IPS-15b (cell line): Measurements from ENCODE around the gene TMED4.
A peak's percentile ranks its signal among the peaks of the same experiment; 100 is the strongest.

Experiments used
- H3K27me3 ChIP-seq: one replicate; pipeline ENCODE4 v1.6.1; 2013; ENCODE audit warnings: low read length; ENCODE audit not compliant: control insufficient read depth, insufficient read depth
- H3K36me3 ChIP-seq: one replicate; pipeline ENCODE4 v1.6.1; 2013; ENCODE audit warnings: low read length; ENCODE audit not compliant: control insufficient read depth, insufficient read depth
- H3K4me1 ChIP-seq: one replicate; pipeline ENCODE4 v1.6.1; 2013; ENCODE audit warnings: mild to moderate bottlenecking, low read length; ENCODE audit not compliant: control insufficient read depth, insufficient read depth
- H3K4me3 ChIP-seq: one replicate; pipeline ENCODE4 v1.5.1; 2013; ENCODE audit warnings: low read depth, low read length
- H3K9ac ChIP-seq: one replicate; pipeline ENCODE4 v1.6.1; 2013; ENCODE audit warnings: low read depth, mild to moderate bottlenecking, low read length
- H3K9me3 ChIP-seq: one replicate; pipeline ENCODE4 v1.6.1; 2013; ENCODE audit warnings: mild to moderate bottlenecking, low read length; ENCODE audit not compliant: control insufficient read depth, insufficient read depth

TMED4 gene

DNA sequence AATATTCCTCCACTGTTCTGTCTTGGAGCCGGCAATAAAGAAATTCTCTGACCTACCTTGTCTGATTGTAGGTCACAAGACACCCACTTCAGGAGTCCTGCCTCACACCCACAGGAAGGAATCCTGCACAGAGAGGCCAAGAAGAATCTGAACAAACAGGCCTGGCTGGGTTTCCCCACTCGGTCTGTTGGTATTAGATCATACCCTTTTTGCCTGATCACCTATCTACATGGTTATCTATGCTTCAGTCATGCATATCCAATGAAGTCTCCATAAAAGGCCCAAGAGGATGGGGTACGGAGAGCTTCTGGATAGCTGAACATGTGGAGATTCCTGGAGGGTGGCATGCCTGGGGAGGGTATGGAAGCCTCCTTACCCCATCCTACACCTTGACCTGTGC lies 36.7 kb upstream of the TMED4 start:
- Histone ChIP-seq H3K36me3 (no peaks in the 10 kb centered on the region), H3K4me3 (no peak overlapping the region), H3K9me3 (no peaks in the 10 kb centered on the region), H3K4me1 (peaks cover 4% of the 10 kb centered on the region), H3K27me3 (no peaks in the 10 kb centered on the region), H3K9ac (no peak overlapping the region)

DNA sequence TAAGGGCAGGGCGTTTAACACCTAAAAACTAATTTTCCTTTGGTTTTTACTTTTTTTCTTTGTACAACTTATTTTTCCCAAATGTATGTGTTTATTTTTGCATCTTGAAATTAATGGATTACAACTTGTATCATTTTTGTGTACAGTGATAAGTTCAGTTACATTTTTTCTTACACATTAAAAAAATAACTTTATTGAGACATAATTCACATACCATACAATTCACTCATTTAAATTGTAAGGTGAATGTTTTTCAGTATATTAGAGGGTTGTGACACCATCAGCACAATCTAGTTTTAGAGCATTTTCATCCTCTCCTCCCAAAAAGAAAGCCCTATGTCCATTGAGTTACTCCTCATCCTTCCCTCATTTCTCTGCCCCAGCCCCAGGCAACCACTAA lies 36.0 kb upstream of the TMED4 start:
- peaks cover 4% of the 10 kb centered on the region for H3K4me1 ChIP-seq
- H3K9ac ChIP-seq, result no peak overlapping the region
- no peaks in the 10 kb centered on the region for H3K27me3 ChIP-seq
- H3K9me3 ChIP-seq, result no peaks in the 10 kb centered on the region
- no peak overlapping the region for H3K4me3 ChIP-seq
- H3K36me3 ChIP-seq, result no peaks in the 10 kb centered on the region

DNA sequence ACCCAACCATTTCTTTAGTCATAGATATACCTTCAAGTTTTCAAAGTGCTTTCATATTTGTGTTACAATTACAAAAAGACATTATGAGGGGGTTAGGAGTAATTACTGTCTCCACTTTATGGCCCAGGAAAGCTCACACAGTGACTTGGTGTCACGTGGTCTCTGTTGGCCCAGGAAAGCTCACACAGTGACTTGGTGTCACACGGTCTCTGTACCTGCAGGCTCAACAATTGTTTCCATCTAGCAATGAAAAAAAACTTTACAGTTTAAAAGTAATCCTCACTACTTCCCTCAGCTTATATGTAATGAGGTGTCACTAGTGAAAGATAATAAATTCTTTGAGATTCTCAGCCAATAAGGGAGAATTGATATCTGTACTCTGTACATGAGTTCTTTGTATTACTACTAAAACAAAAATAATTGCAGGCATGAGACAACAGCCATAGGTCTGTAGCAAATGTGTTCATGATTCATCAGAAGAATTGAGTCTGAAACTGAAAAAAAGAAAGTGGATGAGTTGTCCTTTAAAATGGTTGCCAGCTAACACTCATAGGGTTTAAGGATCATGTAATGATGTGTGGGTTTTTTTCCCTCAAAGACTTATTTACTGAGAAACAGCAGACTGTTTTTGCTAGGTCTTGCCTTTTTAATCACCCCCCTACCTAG lies 35.3 kb upstream of the TMED4 start:
- H3K27me3 ChIP-seq, result no peaks in the 10 kb centered on the region
- no peak overlapping the region for H3K4me3 ChIP-seq
- no peaks in the 10 kb centered on the region for H3K36me3 ChIP-seq
- H3K9ac ChIP-seq, result no peak overlapping the region
- H3K9me3 ChIP-seq, result no peaks in the 10 kb centered on the region
- peaks cover 2% of the 10 kb centered on the region for H3K4me1 ChIP-seq

DNA sequence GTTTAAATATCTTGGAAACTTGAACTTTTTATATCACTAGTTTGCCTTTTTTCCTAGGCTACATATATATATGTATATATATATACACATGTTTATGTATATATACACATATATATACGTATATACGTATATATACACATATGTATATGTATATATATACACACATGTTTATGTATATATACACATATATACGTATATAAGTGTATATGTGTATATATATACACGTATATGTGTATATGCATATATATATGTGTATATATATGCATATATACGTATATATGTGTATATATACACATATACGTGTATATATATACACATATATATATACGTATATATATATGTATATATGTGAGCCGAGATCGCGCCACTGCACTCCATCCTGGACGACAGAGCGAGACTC lies 34.5 kb upstream of the TMED4 start:
- H3K4me3 ChIP-seq, result no peak overlapping the region
- peaks cover 2% of the 10 kb centered on the region for H3K4me1 ChIP-seq
- no peaks in the 10 kb centered on the region for H3K27me3 ChIP-seq
- H3K36me3 ChIP-seq, result no peaks in the 10 kb centered on the region
- H3K9me3 ChIP-seq, result no peaks in the 10 kb centered on the region
- H3K9ac ChIP-seq, result no peak overlapping the region

DNA sequence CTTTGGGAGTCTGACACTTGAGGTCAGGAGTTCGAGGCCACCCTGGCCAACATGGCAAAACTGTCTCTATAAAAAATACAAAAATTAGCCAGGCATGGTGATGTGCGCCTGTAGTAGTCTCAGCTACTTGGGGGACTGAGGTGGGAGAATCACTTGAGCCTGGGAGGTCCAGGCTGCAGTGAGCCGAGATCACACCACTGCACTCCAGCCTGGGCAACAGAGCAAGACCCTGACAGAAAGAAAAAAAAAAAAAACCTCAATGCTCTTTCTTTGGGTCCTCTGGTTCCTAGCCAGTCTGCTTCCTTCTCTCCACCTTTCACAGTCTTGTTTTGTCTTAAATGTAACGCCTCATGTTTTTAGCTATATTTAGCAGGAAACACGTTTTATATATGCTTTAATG lies 33.8 kb upstream of the TMED4 start:
- Histone ChIP-seq H3K4me3 (no peak overlapping the region), H3K36me3 (no peaks in the 10 kb centered on the region), H3K27me3 (no peaks in the 10 kb centered on the region), H3K9ac (no peak overlapping the region), H3K4me1 (peaks cover 2% of the 10 kb centered on the region), H3K9me3 (no peaks in the 10 kb centered on the region)

DNA sequence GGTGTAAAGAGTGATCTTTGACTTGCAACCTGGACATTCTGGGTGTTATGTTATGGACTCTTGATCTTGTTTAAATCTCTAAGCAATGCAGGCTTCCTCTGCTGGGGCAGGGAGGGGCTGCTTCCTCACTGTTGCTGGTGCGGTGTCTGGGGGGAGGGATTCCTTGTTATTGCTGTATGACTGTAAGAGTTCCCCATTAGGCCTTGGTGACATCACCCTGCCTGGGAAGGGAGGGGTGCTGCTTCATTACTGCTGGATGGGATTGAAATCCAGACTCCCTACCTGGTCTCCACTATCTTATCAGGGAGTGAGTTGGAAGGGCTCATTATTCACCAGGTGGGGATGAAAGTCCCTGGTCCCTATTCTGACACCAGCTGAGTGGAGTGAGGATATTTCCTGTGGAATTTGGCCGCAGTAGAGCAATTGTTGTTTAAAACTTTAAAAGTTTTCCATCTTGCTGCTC lies 33.1 kb upstream of the TMED4 start:
- no peaks in the 10 kb centered on the region for H3K9me3 ChIP-seq
- no peaks in the 10 kb centered on the region for H3K36me3 ChIP-seq
- H3K9ac ChIP-seq, result no peak overlapping the region
- no peaks in the 10 kb centered on the region for H3K27me3 ChIP-seq
- H3K4me1 ChIP-seq, result peaks cover 2% of the 10 kb centered on the region
- no peak overlapping the region for H3K4me3 ChIP-seq

DNA sequence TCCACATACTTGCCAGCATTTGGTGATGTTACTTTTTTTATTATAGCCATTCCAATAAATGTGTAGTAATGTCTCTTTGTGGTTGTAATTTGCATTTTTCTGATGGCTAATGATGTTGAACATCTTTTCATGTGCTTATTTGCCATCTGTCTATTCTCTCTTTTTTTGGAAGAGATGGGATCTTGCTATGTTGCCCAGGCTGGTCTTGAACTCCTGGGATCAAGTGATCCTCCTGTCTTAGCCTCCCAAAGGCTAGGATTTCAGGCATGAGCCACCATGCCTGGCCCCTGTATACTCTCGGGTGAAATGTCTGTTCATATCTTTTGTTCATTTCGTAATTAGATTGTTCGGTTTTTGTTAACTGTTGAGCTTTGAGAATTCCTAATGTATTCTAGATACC lies 27.8 kb upstream of the TMED4 start:
- Histone ChIP-seq H3K27me3 (no peaks in the 10 kb centered on the region), H3K4me3 (no peak overlapping the region), H3K9me3 (no peaks in the 10 kb centered on the region)

DNA sequence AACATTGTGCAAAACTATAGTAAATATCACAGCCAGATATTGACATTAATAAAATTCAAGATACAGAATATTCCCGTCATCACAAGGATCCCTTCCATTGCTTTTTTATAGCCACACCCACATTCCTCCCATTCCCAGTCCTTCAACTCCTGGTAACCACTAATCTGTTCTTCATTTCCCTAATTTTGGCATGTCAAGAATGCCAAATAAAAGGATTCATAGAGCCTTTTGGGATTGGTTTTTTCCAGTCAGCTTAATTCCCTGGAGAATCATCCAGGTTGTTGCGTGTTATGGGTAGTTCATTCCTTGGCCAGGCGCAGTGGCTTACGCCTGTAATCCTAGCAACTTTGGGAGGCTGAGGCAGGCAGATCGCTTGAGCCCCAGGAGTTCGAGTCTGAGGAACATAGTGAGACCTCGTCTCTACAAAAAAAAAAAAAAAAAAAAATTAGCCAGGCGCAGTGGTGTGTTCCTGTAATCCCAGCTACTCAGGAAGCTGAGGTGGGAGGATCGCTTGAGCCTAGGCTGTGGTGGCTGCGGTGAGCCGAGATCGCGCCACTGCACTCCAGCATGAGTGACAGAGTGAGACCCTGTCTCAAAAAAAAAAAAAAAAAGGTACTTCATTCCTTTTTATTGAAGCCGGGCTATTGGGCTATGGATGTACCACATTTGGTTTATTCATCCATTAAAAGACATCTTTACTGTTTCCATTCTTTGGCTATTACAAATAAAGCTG lies 27.1 kb upstream of the TMED4 start:
- Histone ChIP-seq H3K27me3 (no peaks in the 10 kb centered on the region), H3K9ac (no peak overlapping the region), H3K4me3 (no peak overlapping the region), H3K9me3 (no peaks in the 10 kb centered on the region), H3K36me3 (no peaks in the 10 kb centered on the region), H3K4me1 (peaks cover 5% of the 10 kb centered on the region)

More for the DNA sequence above, 27.8 kb upstream of the TMED4 start:
- Histone ChIP-seq H3K4me1 (peaks cover 5% of the 10 kb centered on the region), H3K9ac (no peak overlapping the region), H3K36me3 (no peaks in the 10 kb centered on the region)

DNA sequence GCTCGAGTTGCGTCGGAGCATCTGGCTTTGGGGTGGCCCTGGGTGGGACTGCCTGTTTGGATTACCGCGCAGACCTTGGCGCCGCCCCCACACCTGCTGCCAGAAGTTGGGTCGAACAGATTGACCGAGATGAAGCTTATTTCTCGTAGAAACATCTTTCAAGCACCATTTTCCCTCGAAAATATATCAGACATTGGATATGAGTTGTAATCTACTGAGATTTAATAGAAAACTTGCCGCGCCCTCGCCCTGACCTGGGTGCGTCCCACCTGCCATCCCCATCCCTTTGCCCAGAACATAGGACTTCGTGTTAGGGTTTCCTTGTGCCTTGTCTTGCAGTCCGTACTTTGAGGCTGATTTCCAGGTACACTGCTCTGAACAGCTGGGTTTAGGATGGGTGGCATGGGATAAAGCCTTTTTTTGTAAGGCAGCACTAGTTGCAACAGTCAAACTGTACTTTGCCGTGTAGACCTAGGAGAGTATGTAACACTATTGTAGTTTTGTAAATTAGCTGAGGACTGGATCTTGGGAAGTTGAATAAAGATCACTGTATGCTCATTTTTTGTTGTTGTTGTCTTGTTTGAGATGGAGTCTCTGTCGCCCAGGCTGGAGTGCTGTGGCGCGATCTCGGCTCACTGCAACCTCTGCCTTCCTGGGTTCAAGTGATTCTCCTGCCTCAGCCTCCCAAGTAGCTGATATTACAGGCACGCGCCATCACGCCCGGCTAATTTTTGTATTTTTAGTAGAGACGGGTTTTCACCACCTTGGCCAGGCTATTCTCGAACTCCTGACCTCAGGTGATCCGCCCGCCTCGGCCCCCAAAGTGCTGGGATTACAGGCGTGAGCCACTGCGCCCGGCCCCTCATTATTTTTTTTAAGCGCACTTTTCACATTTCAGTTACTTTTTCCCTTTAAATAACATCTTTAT lies 25.4 kb upstream of the TMED4 start:
- no peaks in the 10 kb centered on the region for H3K27me3 ChIP-seq

DNA sequence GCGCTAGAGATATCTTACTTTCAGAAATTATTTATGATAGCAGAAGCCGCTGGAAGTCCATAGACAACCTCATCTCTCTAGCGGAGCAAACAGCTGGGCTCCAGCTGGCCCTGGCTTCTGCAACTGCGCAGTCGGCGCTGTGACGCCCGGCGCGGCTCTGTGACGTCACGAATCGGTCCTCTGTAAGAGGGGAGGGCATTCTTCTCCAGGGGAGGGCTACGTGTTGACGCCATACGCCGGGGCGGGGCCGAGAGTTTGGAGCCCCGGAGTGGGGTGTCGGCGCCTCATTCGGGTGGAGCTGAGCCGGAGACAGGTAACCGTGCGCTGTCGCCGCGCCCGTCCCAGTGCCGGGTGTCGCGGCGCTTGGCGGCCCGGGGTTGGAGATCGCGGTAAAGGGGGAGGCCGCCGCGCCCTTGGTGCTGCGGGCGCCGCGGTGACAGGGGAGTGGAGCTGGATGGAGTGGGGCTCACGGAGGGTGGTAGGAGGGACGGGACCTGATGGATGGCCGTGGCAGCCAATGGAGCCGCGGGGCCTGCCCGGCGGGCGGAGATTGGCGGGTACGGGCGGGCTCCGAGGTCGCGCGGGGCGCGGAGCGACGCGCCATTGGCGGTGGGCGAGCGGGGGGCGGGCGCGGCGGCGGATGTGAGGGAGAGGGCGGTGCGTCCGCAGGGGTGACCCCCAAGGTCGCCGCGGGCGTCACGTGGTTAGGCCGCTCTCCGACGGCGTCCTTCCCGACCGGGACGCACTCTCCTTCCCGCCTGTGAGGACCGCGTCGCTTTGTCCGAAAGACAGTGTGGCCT lies 24.5 kb upstream of the TMED4 start, which contains the start of gene OGDH:
TSS of gene OGDH (plus strand) at position 287 of the 800 bp plus-strand sequence. CDS start 17,717 bp downstream, outside the sequence.
- no peaks in the 10 kb centered on the region for H3K27me3 ChIP-seq
- peak within 1 kb of the TSS; percentile 90 for H3K4me3 ChIP-seq
- no peaks in the 10 kb centered on the region for H3K9me3 ChIP-seq
- H3K4me1 ChIP-seq, result peaks cover 5% of the 10 kb centered on the region
- H3K36me3 ChIP-seq, result no peaks in the 10 kb centered on the region
- H3K9ac ChIP-seq, result peak within 1 kb of the TSS; percentile 92

More for the DNA sequence above, 25.4 kb upstream of the TMED4 start:
- Histone ChIP-seq H3K4me1 (peaks cover 5% of the 10 kb centered on the region), H3K9ac (peak overlapping the region; percentile 92), H3K9me3 (no peaks in the 10 kb centered on the region), H3K4me3 (peak overlapping the region; percentile 90), H3K36me3 (no peaks in the 10 kb centered on the region)

DNA sequence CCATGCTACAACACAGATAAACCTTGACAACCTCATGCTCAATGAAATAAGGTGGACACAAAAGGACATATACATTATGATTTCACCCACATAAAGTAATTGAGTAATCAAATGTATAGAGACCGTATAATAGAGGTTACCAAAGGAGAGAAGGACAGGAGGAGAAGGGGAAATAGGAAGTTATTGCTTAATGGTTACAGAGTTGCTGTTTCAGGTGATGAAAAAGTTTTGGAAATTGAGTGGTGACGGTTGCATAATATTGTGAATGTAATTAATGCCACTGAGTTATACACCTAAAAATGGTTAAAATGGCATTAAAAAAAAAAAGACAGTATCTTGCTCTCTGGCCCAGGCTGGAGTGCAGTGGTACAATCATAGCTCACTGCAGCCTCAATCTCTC lies 22.9 kb upstream of the TMED4 start:
- no peaks in the 10 kb centered on the region for H3K36me3 ChIP-seq
- no peak overlapping the region for H3K9ac ChIP-seq
- no peaks in the 10 kb centered on the region for H3K9me3 ChIP-seq
- H3K27me3 ChIP-seq, result no peaks in the 10 kb centered on the region
- H3K4me1 ChIP-seq, result peaks cover 5% of the 10 kb centered on the region
- no peak overlapping the region for H3K4me3 ChIP-seq
